Activated CD8-positive, alpha-beta T cell treated with anti-CD3 and anti-CD28 coated beads for 36 hours (primary cell): ENCODE measurements around the gene PLAC9. TPM values are rescaled to one million over a fixed set of nuclear protein-coding genes. Genes with fewer than 3 reads are reported as not detected.
"Not testable (repeated sequence)": the region's sequence is repeated elsewhere in the genome, so short reads cannot be mapped to it uniquely, and the experiment has no call there.

Experiments
- ATAC-seq: fragments of 200-7000 bp; cut with Tn5 transposase; one replicate; pipeline ENCODE4 v1.10.0; 2021; ENCODE audit warnings: mild to moderate bottlenecking, moderate library complexity
- CTCF ChIA-PET: fragments of 350-600 bp; sonication (Branson Sonifier 250); formaldehyde crosslinking; loops from one replicate; lab custom pipeline; 2021; ENCODE audit warnings: antibody characterized with exemption; lab: Charles Lee
- POLR2A ChIA-PET: fragments of 350-600 bp; sonication (Branson Sonifier 250); formaldehyde crosslinking; loops from one replicate; lab custom pipeline; 2021; ENCODE audit warnings: antibody characterized with exemption; lab: Charles Lee
- DNase-seq: peaks from one replicate; pipeline ENCODE4 v3.0.0-alpha.2; 2020
- H3K27ac Mint-ChIP-seq: one replicate; pipeline ENCODE4 v1.8.0; 2021; ENCODE audit warnings: mild to moderate bottlenecking, mixed read lengths
- H3K27me3 Mint-ChIP-seq: one replicate; pipeline ENCODE4 v1.8.0; 2021; ENCODE audit warnings: mixed read lengths
- H3K36me3 Mint-ChIP-seq: one replicate; pipeline ENCODE4 v1.8.0; 2021; ENCODE audit warnings: low read depth, mixed read lengths
- H3K4me1 Mint-ChIP-seq: one replicate; pipeline ENCODE4 v1.8.0; 2021; ENCODE audit warnings: low read depth, mixed read lengths
- H3K4me3 Mint-ChIP-seq: one replicate; pipeline ENCODE4 v1.8.0; 2021; ENCODE audit warnings: mild to moderate bottlenecking, moderate library complexity, mixed read lengths
- H3K9me3 Mint-ChIP-seq: one replicate; pipeline ENCODE4 v1.8.0; 2021; ENCODE audit warnings: mixed read lengths
- intact Hi-C: fragments of 100-400 bp; cut with micrococcal nuclease; formaldehyde crosslinking; loops from one replicate; pipeline ENCODE4 v1.10.0; 2022
- total RNA-seq, 2 experiments: library from RNA; stranded (reverse); gene quantifications; one replicate each; pipeline ENCODE4 v1.2.3, GENCODE V29; 2021
- TF ChIP-seq, protein P1 (sequence below): fragments of 200-600 bp; IDR thresholded peaks from one replicate; pipeline ENCODE4 v1.8.0; 2022; ENCODE audit warnings: antibody characterized with exemption, mild to moderate bottlenecking

Gene PLAC9, protein sequence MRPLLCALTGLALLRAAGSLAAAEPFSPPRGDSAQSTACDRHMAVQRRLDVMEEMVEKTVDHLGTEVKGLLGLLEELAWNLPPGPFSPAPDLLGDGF
- not detected for total RNA-seq

GRCh38 chr10:80132299-80133139, at the start of gene PLAC9:
Gene PLAC9, plus strand, starts transcription at chr10:80132730. Its CDS starts 33 bp downstream, at chr10:80132763.
- intact Hi-C loops, result loop anchor here (10.0 kb wide), 1 partner anchor 78 kb away; no protein-coding TSS in a partner anchor
- H3K27me3 Mint-ChIP-seq, result peaks cover 22% of the 10 kb centered on the region
- no peaks in the 10 kb centered on the region for H3K9me3 Mint-ChIP-seq
- ChIA-PET POLR2A (interaction anchor here (1.1 kb wide), 1 partner anchor 11 kb away, joined by 3 read pairs; no protein-coding TSS in a partner anchor), CTCF (interaction anchor here (1.0 to 2.0 kb wide), 4 partner anchors 11 to 90 kb away, joined by 4 to 8 read pairs (median 6); no protein-coding TSS in a partner anchor)
- H3K27ac Mint-ChIP-seq, result no peak within 1 kb of the TSS
- no peak for DNase-seq
- H3K36me3 Mint-ChIP-seq, result no peaks in the 10 kb centered on the region
- TF ChIP-seq, protein P1, sequence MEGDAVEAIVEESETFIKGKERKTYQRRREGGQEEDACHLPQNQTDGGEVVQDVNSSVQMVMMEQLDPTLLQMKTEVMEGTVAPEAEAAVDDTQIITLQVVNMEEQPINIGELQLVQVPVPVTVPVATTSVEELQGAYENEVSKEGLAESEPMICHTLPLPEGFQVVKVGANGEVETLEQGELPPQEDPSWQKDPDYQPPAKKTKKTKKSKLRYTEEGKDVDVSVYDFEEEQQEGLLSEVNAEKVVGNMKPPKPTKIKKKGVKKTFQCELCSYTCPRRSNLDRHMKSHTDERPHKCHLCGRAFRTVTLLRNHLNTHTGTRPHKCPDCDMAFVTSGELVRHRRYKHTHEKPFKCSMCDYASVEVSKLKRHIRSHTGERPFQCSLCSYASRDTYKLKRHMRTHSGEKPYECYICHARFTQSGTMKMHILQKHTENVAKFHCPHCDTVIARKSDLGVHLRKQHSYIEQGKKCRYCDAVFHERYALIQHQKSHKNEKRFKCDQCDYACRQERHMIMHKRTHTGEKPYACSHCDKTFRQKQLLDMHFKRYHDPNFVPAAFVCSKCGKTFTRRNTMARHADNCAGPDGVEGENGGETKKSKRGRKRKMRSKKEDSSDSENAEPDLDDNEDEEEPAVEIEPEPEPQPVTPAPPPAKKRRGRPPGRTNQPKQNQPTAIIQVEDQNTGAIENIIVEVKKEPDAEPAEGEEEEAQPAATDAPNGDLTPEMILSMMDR, result no peak
- peaks cover 2% of the 10 kb centered on the region for H3K4me1 Mint-ChIP-seq
- no peak for ATAC-seq
- H3K4me3 Mint-ChIP-seq, result no peak within 1 kb of the TSS

GRCh38 chr10:80090121-80090520, 42.4 kb upstream of the PLAC9 start:
- Mint-ChIP-seq H3K9me3 (no peaks in the 10 kb centered on the region), H3K27me3 (no peaks in the 10 kb centered on the region), H3K4me3 (no peak overlapping the region), H3K4me1 (no peaks in the 10 kb centered on the region), H3K27ac (no peak overlapping the region), H3K36me3 (no peaks in the 10 kb centered on the region)
- POLR2A ChIA-PET, result no interaction called here
- DNase-seq (no peak), ATAC-seq (no peak)
- intact Hi-C loops, result no loop called here
- TF ChIP-seq, protein P1, result no peak
- CTCF ChIA-PET, result interaction anchor here (1.3 kb wide), 1 partner anchor 31 kb away, joined by 4 read pairs; no protein-coding TSS in a partner anchor

- ATAC-seq (no peak), DNase-seq (no peak)
- H3K9me3 Mint-ChIP-seq, result no peaks in the 10 kb centered on the region
- intact Hi-C loops, result no loop called here
- H3K27me3 Mint-ChIP-seq, result peaks cover 1% of the 10 kb centered on the region
- H3K4me3 Mint-ChIP-seq, result no peak overlapping the region
- CTCF ChIA-PET, result interaction anchor here (1.2 kb wide), 1 partner anchor 186 kb away, joined by 3 read pairs; no protein-coding TSS in a partner anchor
- POLR2A ChIA-PET, result no interaction called here
- TF ChIP-seq, protein P1, result no peak
- H3K36me3 Mint-ChIP-seq, result no peaks in the 10 kb centered on the region
- no peak overlapping the region for H3K27ac Mint-ChIP-seq
- no peaks in the 10 kb centered on the region for H3K4me1 Mint-ChIP-seq
Observed at GRCh38 chr10:80094231-80094630, 38.3 kb upstream of the PLAC9 start.

DNA sequence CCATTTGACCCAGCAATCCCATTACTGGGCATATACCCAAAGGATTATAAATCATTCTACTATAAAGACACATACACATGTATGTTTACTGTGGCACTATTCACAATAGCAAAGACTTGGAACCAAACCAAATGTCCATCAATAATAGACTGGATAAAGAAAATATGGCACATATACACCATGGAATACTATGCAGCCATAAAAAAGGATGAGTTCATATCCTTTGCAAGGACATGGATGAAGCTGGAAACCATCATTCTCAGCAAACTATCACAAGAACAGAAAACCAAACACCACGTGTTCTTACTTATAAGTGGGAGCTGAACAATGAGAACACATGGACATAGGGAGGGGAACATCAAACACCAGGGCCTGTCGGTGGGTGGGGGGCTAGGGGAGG, 34.3 kb upstream of the PLAC9 start:
- intact Hi-C loops, H3K9me3 Mint-ChIP-seq, H3K4me3 Mint-ChIP-seq, H3K27me3 Mint-ChIP-seq, POLR2A ChIA-PET, H3K36me3 Mint-ChIP-seq, DNase-seq, H3K27ac Mint-ChIP-seq, H3K4me1 Mint-ChIP-seq, CTCF ChIA-PET, ATAC-seq: not testable (repeated sequence)

GRCh38 chr10:80099295-80099694, 33.2 kb upstream of the PLAC9 start:
- H3K9me3 Mint-ChIP-seq, H3K36me3 Mint-ChIP-seq, H3K4me3 Mint-ChIP-seq, H3K27me3 Mint-ChIP-seq, DNase-seq, H3K4me1 Mint-ChIP-seq, ATAC-seq, H3K27ac Mint-ChIP-seq, intact Hi-C loops, POLR2A ChIA-PET: not testable (repeated sequence)
- CTCF ChIA-PET, result interaction anchor here (0.7 to 1.1 kb wide), 2 partner anchors 52 to 1074 kb away, joined by 3 read pairs; no protein-coding TSS in a partner anchor

- H3K27ac Mint-ChIP-seq, result no peak overlapping the region
- no peaks in the 10 kb centered on the region for H3K4me1 Mint-ChIP-seq
- intact Hi-C loops, result no loop called here
- no peak overlapping the region for H3K4me3 Mint-ChIP-seq
- ChIA-PET POLR2A (no interaction called here), CTCF (no interaction called here)
- TF ChIP-seq, protein P1, result no peak
- H3K9me3 Mint-ChIP-seq, result no peaks in the 10 kb centered on the region
- no peaks in the 10 kb centered on the region for H3K36me3 Mint-ChIP-seq
- ATAC-seq, result no peak
- peaks cover 1% of the 10 kb centered on the region for H3K27me3 Mint-ChIP-seq
- DNase-seq, result no peak
Observed at GRCh38 chr10:80100116-80100515, 32.4 kb upstream of the PLAC9 start.
